ENCODE data around the gene TMC2.
"Not testable (repeated sequence)": the region's sequence is repeated elsewhere in the genome, so short reads cannot be mapped to it uniquely, and the experiment has no call there.

TMC2 gene

GRCh38 chr20:2523919-2524708, 12.3 kb upstream of the TMC2 start:
- peak; percentile 79 to 98 (median 93) for DNase-seq
- intact Hi-C loops (cut with DNase I) = no loop called here

- DNase-seq = peak in 40 of 42 donors; percentile 39 to 82 (median 60)
- intact Hi-C loops (cut with DNase I) = loop anchor here (5.0 kb wide), 1 partner anchor 127 kb away; the partner anchor contains the start of gene NOP56
Observed at GRCh38 chr20:2524709-2525506, 11.5 kb upstream of the TMC2 start.

- not testable (repeated sequence) for DNase-seq
- intact Hi-C loops (cut with DNase I) = loop anchor here (5.0 kb wide), 1 partner anchor 126 kb away; the partner anchor contains the start of gene NOP56
Observed at GRCh38 chr20:2526218-2526583, 10.2 kb upstream of the TMC2 start.

GRCh38 chr20:2527762-2528161, 8.6 kb upstream of the TMC2 start:
- no peak for DNase-seq
- intact Hi-C loops (cut with DNase I) = loop anchor here (5.0 kb wide), 1 partner anchor 125 kb away; the partner anchor contains the start of gene NOP56

- DNase-seq = no peak
- intact Hi-C loops (cut with DNase I) = loop anchor here (5.0 kb wide), 1 partner anchor 124 kb away; the partner anchor contains the start of gene NOP56
Observed at GRCh38 chr20:2528671-2529271, 7.6 kb upstream of the TMC2 start.

GRCh38 chr20:2533118-2533517, 3.3 kb upstream of the TMC2 start:
- intact Hi-C loops (cut with DNase I) = no loop called here
- DNase-seq = no peak

- DNase-seq = peak in 38 of 42 donors; percentile 30 to 80 (median 54)
- intact Hi-C loops (cut with DNase I) = no loop called here
Observed at GRCh38 chr20:2535711-2536559, 438 bp upstream of the TMC2 start.

GRCh38 chr20:2537101-2537500, 728 bp downstream of the TMC2 start:
- DNase-seq = no peak
- intact Hi-C loops (cut with DNase I) = no loop called here

GRCh38 chr20:2538356-2538755, 2.0 kb downstream of the TMC2 start:
- no peak for DNase-seq
- intact Hi-C loops (cut with DNase I) = no loop called here

- intact Hi-C loops (cut with DNase I) = no loop called here
- DNase-seq = peak in 29 of 42 donors; percentile 19 to 78 (median 52)
Observed at GRCh38 chr20:2538931-2539720, 2.8 kb downstream of the TMC2 start.

GRCh38 chr20:2541940-2542339, 5.6 kb downstream of the TMC2 start:
- no peak for DNase-seq
- intact Hi-C loops (cut with DNase I) = no loop called here

- DNase-seq = no peak
- intact Hi-C loops (cut with DNase I) = no loop called here
Observed at GRCh38 chr20:2542361-2542760, 6.0 kb downstream of the TMC2 start.

GRCh38 chr20:2544211-2544610, 7.8 kb downstream of the TMC2 start:
- intact Hi-C loops (cut with DNase I) = no loop called here
- no peak for DNase-seq

GRCh38 chr20:2545594-2545993, 9.2 kb downstream of the TMC2 start:
- intact Hi-C loops (cut with DNase I) = no loop called here

GRCh38 chr20:2557873-2558580, 21.7 kb downstream of the TMC2 start:
- DNase-seq = peak in 1 of 42 donors; percentile 43
- intact Hi-C loops (cut with DNase I) = no loop called here

More at GRCh38 chr20:2545594-2545993, 9.2 kb downstream of the TMC2 start:
- DNase-seq = no peak

GRCh38 chr20:2558581-2559278, 22.4 kb downstream of the TMC2 start:
- DNase-seq = peak in 20 of 42 donors; percentile 14 to 61 (median 32)
- intact Hi-C loops (cut with DNase I) = no loop called here

GRCh38 chr20:2559279-2559626, 22.9 kb downstream of the TMC2 start:
- intact Hi-C loops (cut with DNase I) = no loop called here
- no peak for DNase-seq

Data from head of caudate nucleus (tissue), 42 donors.